HG03571 (cell line): ENCODE measurements around the gene SDSL.

Experiments
- ATAC-seq: cut with Tn5 transposase; IDR thresholded peaks from one replicate; pipeline ENCODE4 v1.9.1; 2021; ENCODE audit not compliant: unreplicated experiment

The SDSL gene, protein sequence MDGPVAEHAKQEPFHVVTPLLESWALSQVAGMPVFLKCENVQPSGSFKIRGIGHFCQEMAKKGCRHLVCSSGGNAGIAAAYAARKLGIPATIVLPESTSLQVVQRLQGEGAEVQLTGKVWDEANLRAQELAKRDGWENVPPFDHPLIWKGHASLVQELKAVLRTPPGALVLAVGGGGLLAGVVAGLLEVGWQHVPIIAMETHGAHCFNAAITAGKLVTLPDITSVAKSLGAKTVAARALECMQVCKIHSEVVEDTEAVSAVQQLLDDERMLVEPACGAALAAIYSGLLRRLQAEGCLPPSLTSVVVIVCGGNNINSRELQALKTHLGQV

DNA sequence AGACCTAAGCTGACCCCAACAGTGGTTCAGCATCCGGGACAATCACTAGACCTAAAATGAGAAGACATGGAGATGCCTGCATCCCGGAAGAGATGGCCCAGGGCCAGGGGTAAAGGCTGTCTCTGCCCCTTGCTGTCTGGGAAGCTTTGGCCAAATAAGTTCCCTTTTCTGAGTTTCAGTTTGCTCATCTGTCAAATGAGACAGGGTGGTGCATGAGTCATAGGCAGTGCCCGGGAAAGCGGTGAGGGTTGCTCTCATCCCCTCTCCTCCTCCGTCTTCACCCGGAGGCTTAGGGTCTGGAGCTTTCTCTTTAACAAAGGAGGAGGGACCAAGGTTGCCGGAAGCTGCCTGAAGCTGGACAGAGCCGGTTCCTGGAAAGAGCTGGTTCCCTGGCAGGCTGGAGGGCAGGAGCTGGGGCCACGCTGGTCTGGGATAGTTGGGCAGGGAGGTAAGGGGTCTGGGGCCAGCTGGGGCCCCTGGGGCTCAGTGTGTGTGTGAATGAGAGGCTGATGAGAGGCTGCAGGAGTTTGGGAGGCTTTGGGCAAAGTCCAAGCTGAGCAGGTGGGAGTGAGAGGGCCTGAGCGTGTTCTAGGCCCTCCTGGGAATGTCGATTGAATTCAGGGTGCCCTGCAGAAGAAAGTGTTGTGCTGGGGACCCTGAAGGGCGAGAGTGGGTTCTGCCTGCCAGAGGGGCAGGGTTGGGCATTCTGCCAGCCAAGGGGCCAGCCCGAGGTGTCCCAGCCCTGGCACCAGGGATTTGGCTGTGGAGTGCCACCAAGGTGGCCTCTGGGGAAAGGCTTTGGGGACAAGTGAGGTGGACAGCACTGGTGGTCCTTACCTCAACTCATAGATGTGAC lies at the start of gene SDSL:
TSS of gene SDSL (plus strand) at position 351 of the 856 bp plus-strand sequence. CDS start 5,603 bp downstream, outside the sequence.
- peak; percentile 93 for ATAC-seq

- no peak for ATAC-seq
These were observed 48.7 kb upstream of the SDSL start for GRCh38 chr12:113373440-113373839.

GRCh38 chr12:113373969-113374368 lies 48.2 kb upstream of the SDSL start:
- ATAC-seq: no peak

GRCh38 chr12:113374823-113375428 lies 47.3 kb upstream of the SDSL start:
- ATAC-seq: no peak

- ATAC-seq: no peak
These were observed 43.9 kb upstream of the SDSL start for GRCh38 chr12:113378291-113378690.

DNA sequence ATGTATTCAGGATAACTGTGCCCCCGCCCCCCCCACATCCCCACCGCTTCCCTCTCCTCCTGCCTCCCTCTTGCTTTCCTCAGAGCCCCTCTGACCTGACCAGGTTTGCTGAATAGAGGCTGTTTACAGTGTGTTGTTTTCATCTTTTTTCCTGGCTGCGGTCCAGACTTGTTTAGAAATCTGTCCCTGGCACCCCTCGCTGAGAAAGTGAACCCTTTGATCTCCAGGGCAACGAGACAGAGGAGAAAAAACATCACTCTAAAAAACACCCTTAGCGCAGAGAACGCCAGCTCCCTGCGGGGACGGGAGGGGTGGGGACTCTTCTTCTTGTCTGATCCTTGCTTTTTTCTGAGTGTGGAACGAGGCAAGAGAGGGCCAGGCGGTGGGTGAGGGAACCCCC lies 41.0 kb upstream of the SDSL start:
- ATAC-seq: no peak

DNA sequence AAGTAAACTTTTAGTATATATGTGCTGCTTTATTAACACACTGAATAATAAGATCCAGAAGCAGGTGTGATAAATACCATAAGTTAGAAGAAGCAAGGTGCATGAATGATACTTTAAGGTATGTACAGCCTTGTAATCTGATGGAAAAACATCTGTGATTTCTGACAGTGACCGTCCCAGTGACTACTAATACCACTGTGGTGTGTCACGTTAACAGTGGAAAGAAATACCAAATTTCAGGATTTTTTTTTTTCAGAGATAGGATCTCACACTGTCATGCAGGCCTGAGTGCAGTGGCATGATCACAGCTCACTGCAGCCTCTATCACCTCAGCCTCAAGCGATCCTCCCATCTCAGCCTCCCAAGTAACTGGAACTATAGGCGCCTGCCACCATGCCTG lies 40.0 kb upstream of the SDSL start:
- no peak for ATAC-seq

- ATAC-seq: no peak
These were observed 37.4 kb upstream of the SDSL start for GRCh38 chr12:113384778-113385177.

- no peak for ATAC-seq
These were observed 36.8 kb upstream of the SDSL start for GRCh38 chr12:113385282-113385882.

- no peak for ATAC-seq
These were observed 35.2 kb upstream of the SDSL start for GRCh38 chr12:113386866-113387566.

- no peak for ATAC-seq
These were observed 34.5 kb upstream of the SDSL start for GRCh38 chr12:113387631-113388030.

DNA sequence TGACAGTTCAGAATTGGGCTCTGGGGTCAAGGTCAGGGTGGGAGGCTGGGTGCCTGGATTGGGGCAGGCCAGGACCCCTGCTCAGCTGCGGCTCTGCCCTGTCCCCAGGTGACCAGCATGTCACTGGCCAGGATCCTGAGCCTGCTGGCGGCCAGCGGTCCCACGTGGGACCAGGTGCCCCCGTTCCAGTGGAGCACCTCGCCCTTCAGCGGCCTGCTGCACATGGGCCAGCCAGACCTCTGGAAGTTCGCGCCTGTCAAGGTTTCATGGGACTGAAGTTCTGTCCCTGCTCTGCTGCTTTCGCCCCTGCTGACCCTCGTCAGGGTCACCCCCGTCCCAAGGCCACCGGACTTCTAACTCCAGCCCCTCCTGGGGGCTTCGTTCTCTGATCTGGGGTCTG lies 33.8 kb upstream of the SDSL start:
- no peak for ATAC-seq

DNA sequence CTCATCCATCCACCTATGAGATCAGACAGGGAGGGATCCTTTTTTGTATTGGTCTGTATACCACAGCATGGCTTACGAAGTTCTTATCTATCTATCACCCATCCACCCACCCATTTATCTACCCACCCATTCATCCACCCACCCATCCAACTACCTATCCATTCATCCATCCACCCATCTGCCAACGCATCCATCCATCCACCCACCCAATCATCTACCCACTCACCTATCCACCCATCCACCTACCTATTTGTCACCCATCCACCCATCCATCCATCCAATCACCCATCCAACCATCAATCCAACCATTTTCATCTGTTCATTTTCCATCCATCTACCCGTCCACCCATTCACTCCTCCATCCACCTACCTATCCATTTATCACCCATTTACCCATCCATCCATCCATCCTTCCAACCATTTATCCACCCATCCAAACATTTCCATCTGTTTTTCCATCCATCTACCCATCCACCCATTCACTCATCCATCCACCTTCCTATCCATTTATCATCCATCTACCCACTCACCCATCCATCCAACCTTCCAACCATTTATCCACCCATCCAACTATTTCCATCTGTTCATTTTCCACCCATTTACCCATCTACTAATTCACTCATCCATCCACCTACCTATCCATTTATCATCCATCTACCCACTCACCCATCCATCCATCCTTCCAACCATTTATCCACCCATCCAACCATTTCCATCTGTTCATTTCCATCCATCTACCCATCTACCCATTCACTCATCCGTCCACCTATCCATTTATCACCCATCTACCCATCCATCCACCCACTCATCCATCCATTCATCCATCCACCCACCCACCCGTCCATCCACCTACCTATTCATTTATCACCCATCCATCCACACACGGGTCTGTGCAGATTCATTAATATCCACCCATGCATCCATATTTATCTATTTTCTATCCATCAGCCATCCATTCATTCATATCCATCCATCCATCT lies 31.8 kb upstream of the SDSL start:
- no peak for ATAC-seq

DNA sequence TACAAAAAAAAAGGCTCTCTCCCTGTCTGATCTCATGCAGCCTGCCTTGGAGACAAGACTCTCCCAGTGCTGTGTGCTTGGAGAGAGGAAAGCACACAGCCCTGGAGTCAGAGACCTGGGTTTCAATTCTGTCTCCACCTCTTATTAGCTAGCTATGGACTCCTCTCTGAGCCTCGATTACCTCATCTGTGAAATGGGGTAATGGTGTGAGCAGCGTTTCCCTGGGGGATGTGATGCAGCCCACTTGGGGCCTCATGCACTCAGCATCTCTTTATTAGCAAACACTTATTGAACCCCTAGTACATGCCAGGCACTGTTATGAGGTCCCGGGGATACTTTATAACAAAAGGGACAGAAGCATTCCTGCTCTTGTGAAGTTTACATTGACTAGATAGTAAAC lies 31.0 kb upstream of the SDSL start:
- no peak for ATAC-seq

DNA sequence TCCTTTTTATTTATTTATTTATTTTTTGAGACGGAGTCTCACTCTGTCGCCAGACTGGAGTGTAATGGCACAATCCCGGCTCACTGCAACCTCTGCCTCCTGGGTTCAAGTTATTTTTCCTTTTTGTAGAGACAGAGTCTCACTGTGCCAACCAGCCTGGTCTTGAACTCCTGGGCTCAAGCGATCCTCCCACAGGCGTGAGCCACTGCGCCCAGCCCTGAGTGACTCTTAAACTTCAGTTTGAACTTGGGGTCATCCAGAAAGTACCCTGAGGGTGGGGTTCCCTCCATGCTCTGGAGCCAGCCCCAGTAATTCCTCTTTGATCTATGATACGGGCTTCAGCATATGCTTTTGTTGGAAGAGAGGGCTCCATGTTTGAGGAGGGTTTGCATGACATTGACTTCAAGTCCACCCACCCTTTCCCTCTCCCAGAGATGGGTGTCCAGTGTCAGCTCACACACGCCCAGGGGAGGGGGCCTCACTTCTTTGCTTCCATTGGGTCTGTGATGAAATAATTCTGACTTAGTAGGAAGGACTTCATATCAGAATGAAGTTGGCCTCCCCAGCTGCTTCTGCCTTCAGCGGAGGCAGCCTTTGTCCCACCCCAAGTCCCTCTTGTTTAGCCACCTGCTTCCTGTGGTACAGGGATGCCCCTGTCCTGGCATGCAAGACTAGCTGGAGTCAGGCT lies 30.4 kb upstream of the SDSL start:
- ATAC-seq: no peak

GRCh38 chr12:113392520-113392919 lies 29.7 kb upstream of the SDSL start:
- no peak for ATAC-seq

- ATAC-seq: no peak
These were observed 29.1 kb upstream of the SDSL start for GRCh38 chr12:113392988-113393579.

GRCh38 chr12:113393749-113394148 lies 28.4 kb upstream of the SDSL start:
- no peak for ATAC-seq

GRCh38 chr12:113395119-113395518 lies 27.1 kb upstream of the SDSL start:
- ATAC-seq: no peak
